ENCODE measurements around the gene SFSWAP. TPM values are rescaled to one million over a fixed set of nuclear protein-coding genes. Genes with fewer than 3 reads are reported as not detected.

SFSWAP gene
- total and polyA plus RNA-seq, 3 donors from 2014 or later, result 37.7 to 68.4 (median 62.4) TPM

DNA sequence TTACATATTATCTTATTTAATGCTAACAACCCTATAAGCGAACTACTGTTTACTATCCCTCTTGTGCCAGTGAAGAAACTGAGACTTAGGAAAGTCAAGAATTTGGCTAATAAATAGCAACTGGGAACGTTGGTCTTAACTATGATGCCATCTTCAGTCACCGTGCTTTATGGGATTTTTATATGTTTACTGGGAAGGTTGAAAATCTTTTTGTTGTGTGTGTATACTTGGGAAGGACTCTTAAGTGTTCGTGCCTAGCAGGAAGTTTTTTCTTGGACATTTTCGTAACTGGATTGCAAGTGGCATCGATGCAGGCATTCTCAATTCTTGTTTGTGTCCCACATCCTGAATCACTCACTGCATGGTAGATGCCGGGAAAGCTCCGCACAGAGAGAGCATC is 9.4 kb downstream of the SFSWAP start:
- no peaks in the 10 kb centered on the region for H3K36me3 ChIP-seq (ENCODE audit: low read depth, missing control alignments)
- DNase-seq, result no peak
- H3K4me1 ChIP-seq, result no peaks in the 10 kb centered on the region
- H3K27ac ChIP-seq, result no peak overlapping the region
- TF ChIP-seq, protein P1, sequence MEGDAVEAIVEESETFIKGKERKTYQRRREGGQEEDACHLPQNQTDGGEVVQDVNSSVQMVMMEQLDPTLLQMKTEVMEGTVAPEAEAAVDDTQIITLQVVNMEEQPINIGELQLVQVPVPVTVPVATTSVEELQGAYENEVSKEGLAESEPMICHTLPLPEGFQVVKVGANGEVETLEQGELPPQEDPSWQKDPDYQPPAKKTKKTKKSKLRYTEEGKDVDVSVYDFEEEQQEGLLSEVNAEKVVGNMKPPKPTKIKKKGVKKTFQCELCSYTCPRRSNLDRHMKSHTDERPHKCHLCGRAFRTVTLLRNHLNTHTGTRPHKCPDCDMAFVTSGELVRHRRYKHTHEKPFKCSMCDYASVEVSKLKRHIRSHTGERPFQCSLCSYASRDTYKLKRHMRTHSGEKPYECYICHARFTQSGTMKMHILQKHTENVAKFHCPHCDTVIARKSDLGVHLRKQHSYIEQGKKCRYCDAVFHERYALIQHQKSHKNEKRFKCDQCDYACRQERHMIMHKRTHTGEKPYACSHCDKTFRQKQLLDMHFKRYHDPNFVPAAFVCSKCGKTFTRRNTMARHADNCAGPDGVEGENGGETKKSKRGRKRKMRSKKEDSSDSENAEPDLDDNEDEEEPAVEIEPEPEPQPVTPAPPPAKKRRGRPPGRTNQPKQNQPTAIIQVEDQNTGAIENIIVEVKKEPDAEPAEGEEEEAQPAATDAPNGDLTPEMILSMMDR (IDR thresholded peaks at IDR 0.05), result no peak
- TF ChIP-seq POLR2A (IDR thresholded peaks at IDR 0.05), result no peak
- no peaks in the 10 kb centered on the region for H3K27me3 ChIP-seq
- intact Hi-C loops (cut with DNase I; ENCODE audit: low total_unique reads), result no loop called here
- H3K9me3 ChIP-seq, result no peaks in the 10 kb centered on the region
- 91 to 94% methylated on average over 8 of the region's 8 CpGs for WGBS, 2 donors
- no peak overlapping the region for H3K4me3 ChIP-seq

DNA sequence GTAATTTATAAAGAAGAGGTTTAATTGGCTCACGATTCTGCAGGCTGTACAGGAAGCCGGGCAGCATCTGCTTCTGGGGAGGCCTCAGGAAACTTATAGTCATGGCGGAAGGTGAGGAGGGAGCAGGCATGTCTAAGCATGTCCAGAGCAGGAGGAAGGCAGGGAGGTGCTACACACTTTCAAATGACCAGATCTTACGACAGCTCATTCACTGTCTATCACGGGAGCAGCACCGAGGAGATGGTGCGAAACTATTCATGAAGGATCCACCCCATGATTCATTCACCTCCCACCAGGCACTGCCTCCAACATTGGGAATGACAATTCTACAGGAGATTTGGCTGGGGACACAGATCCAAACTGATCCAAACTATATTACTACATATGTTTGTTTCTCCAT is 10.0 kb downstream of the SFSWAP start:
- 84 to 86% methylated on average over 7 of the region's 7 CpGs for WGBS, 2 donors
- DNase-seq, result no peak
- Histone ChIP-seq H3K9me3 (no peaks in the 10 kb centered on the region), H3K36me3 (ENCODE audit: low read depth, missing control alignments) (no peaks in the 10 kb centered on the region), H3K4me3 (no peak overlapping the region), H3K27me3 (no peaks in the 10 kb centered on the region), H3K27ac (no peak overlapping the region), H3K4me1 (no peaks in the 10 kb centered on the region)
- intact Hi-C loops (cut with DNase I; ENCODE audit: low total_unique reads), result no loop called here
- TF ChIP-seq, protein P1 (IDR thresholded peaks at IDR 0.05), result no peak
- TF ChIP-seq POLR2A (IDR thresholded peaks at IDR 0.05), result no peak

DNA sequence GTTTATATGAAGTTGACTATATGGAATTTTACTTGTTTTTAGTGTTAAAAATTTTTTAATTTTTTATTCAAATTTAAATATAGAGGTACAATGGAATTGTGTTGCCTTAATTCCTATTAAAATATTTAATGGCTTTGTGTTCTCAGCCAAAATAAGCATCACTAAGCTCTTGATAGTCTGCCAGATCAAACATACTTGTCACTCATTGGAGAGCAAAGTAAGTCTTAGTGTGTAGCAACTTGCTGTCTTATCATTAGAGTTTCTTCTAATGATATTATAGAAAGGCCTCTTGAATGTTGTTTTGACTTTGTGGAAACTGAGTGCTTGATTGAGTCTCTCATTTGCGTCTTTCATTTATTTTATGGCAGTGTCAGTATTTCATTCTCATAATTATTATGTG is 10.7 kb downstream of the SFSWAP start:
- intact Hi-C loops (cut with DNase I; ENCODE audit: low total_unique reads), result no loop called here
- Histone ChIP-seq H3K4me3 (no peak overlapping the region), H3K27me3 (no peaks in the 10 kb centered on the region), H3K9me3 (no peaks in the 10 kb centered on the region), H3K4me1 (no peaks in the 10 kb centered on the region), H3K27ac (no peak overlapping the region), H3K36me3 (ENCODE audit: low read depth, missing control alignments) (no peaks in the 10 kb centered on the region)
- 84 to 86% methylated on average over 1 of the region's 1 CpG for WGBS, 2 donors
- no peak for DNase-seq
- TF ChIP-seq, protein P1 (IDR thresholded peaks at IDR 0.05), result no peak
- TF ChIP-seq POLR2A (IDR thresholded peaks at IDR 0.05), result no peak

DNA sequence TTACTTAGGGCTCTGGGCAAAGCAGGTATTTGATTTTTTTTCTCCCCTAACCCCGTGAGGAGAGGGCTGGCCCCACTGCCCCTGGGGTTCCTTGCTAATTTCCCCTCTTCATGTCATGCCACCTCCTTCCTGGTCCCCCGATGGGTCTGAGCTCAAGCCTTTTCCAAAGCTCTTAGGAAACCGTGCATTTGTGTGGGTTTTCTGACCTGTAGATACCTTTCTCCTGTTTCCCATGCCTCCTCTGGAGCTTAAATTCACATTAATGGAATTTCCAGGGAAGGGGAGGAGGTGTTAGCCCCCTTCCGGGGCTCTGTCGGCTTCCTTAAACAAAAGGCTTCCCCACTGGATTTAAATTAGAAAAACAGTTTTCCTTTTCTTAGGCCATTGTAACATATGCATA is 12.6 kb downstream of the SFSWAP start:
- no peak overlapping the region for H3K4me3 ChIP-seq
- no peaks in the 10 kb centered on the region for H3K27me3 ChIP-seq
- TF ChIP-seq POLR2A (IDR thresholded peaks at IDR 0.05), result no peak
- TF ChIP-seq, protein P1 (IDR thresholded peaks at IDR 0.05), result no peak
- intact Hi-C loops (cut with DNase I; ENCODE audit: low total_unique reads), result no loop called here
- no peak overlapping the region for H3K27ac ChIP-seq
- no peaks in the 10 kb centered on the region for H3K9me3 ChIP-seq
- DNase-seq, result no peak
- no peaks in the 10 kb centered on the region for H3K4me1 ChIP-seq
- WGBS, 2 donors, result 68 to 81% methylated on average over 5 of the region's 5 CpGs
- H3K36me3 ChIP-seq (ENCODE audit: low read depth, missing control alignments), result peaks cover under 1% of the 10 kb centered on the region

DNA sequence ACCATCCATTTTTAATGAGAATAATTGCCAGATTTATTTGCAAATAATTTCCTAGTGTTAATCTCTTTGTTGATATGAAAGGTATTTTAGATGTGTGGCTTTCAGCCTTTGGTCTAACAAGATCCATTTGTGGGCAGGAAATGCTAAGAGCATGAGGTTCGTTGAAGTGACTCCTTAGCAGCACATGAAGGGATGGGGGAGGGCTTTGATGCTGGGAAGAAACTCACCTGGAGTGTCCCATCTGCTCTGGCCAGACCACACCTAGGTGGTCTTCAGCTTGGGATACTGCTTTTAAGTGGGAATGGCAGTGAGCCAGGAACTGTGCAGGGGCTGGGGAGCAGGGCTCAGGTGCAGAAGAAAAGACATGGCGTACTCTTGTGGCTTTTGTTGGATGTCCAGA is 13.6 kb downstream of the SFSWAP start:
- no peaks in the 10 kb centered on the region for H3K9me3 ChIP-seq
- intact Hi-C loops (cut with DNase I; ENCODE audit: low total_unique reads), result no loop called here
- WGBS, 2 donors, result 80 to 84% methylated on average over 2 of the region's 2 CpGs

More for the DNA sequence above, 13.6 kb downstream of the SFSWAP start:
- Histone ChIP-seq H3K27me3 (no peaks in the 10 kb centered on the region), H3K4me3 (no peak overlapping the region), H3K4me1 (no peaks in the 10 kb centered on the region), H3K27ac (no peak overlapping the region), H3K36me3 (ENCODE audit: low read depth, missing control alignments) (peaks cover 3% of the 10 kb centered on the region)
- DNase-seq, result no peak
- TF ChIP-seq, protein P1 (IDR thresholded peaks at IDR 0.05), result no peak
- no peak for TF ChIP-seq POLR2A (IDR thresholded peaks at IDR 0.05)

All from testis (tissue), 3 donors.